Measurements from ENCODE around the gene CCND1. TPM values are rescaled to one million over a fixed set of nuclear protein-coding genes. Genes with fewer than 3 reads are reported as not detected.
A peak's percentile ranks its signal among the peaks of the same experiment; 100 is the strongest.

Gene CCND1
- total and polyA plus RNA-seq, 9 of the 15 experiments (the other 6 are each of a cell fraction or from before 2014, with no cell fraction given) = 0.04 to 23.3 (median 3.8) TPM

DNA sequence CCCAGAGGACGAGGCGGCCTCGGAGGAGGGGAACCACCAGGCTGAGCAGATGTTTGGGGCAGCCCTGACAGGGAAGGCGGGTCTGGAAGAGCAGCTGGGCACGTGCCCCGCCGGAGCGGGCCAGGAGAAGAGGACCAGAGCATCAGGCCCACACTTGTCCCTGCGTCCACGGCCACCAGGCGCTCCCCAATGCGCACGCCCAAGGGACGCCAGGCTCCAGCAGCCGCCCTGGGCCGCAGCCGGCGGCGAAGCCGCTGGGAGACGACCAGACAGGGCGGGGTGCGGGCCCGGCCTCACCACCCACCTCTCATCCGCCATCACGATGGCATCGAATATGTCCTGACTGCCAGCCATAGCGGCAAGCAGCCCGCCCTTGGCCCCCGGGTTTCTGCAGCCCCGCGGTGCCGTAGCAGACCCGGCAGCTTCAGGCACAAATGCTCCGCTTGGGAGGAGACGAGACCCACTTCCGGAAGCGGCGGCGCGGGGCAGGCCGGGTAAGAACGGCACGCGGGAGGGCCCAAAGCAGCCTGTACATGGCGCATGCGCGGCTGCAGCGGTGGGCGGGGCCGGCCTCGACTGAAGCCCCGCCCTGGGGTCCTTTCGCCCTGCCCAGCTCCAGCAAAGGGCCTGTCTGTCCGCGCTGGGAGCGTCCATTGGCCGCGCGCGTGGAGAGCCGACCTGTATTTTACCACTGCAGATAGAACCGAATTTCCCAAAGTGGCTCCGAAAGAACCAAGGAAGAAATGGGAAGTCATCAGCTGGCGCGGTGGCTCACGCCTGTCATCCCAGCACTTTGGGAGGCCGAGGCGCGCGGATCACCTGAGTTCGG lies 34.1 kb downstream of the CCND1 start, which contains the start of gene LTO1 (continued):
- TF ChIP-seq, protein P1, sequence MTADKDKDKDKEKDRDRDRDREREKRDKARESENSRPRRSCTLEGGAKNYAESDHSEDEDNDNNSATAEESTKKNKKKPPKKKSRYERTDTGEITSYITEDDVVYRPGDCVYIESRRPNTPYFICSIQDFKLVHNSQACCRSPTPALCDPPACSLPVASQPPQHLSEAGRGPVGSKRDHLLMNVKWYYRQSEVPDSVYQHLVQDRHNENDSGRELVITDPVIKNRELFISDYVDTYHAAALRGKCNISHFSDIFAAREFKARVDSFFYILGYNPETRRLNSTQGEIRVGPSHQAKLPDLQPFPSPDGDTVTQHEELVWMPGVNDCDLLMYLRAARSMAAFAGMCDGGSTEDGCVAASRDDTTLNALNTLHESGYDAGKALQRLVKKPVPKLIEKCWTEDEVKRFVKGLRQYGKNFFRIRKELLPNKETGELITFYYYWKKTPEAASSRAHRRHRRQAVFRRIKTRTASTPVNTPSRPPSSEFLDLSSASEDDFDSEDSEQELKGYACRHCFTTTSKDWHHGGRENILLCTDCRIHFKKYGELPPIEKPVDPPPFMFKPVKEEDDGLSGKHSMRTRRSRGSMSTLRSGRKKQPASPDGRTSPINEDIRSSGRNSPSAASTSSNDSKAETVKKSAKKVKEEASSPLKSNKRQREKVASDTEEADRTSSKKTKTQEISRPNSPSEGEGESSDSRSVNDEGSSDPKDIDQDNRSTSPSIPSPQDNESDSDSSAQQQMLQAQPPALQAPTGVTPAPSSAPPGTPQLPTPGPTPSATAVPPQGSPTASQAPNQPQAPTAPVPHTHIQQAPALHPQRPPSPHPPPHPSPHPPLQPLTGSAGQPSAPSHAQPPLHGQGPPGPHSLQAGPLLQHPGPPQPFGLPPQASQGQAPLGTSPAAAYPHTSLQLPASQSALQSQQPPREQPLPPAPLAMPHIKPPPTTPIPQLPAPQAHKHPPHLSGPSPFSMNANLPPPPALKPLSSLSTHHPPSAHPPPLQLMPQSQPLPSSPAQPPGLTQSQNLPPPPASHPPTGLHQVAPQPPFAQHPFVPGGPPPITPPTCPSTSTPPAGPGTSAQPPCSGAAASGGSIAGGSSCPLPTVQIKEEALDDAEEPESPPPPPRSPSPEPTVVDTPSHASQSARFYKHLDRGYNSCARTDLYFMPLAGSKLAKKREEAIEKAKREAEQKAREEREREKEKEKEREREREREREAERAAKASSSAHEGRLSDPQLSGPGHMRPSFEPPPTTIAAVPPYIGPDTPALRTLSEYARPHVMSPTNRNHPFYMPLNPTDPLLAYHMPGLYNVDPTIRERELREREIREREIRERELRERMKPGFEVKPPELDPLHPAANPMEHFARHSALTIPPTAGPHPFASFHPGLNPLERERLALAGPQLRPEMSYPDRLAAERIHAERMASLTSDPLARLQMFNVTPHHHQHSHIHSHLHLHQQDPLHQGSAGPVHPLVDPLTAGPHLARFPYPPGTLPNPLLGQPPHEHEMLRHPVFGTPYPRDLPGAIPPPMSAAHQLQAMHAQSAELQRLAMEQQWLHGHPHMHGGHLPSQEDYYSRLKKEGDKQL (CRISPR knock-in tag; IDR thresholded peaks at IDR 0.05; ENCODE audit: borderline replicate concordance) = no peak
- TF ChIP-seq ZNF589 (CRISPR knock-in tag; IDR thresholded peaks at IDR 0.05; ENCODE audit: low read depth) = 0 out of 2 replicates have a peak, but pooled peaks have one; percentile 15
- no peak for TF ChIP-seq PHTF2 (CRISPR knock-in tag; IDR thresholded peaks at IDR 0.05)
- TF ChIP-seq, protein P2, sequence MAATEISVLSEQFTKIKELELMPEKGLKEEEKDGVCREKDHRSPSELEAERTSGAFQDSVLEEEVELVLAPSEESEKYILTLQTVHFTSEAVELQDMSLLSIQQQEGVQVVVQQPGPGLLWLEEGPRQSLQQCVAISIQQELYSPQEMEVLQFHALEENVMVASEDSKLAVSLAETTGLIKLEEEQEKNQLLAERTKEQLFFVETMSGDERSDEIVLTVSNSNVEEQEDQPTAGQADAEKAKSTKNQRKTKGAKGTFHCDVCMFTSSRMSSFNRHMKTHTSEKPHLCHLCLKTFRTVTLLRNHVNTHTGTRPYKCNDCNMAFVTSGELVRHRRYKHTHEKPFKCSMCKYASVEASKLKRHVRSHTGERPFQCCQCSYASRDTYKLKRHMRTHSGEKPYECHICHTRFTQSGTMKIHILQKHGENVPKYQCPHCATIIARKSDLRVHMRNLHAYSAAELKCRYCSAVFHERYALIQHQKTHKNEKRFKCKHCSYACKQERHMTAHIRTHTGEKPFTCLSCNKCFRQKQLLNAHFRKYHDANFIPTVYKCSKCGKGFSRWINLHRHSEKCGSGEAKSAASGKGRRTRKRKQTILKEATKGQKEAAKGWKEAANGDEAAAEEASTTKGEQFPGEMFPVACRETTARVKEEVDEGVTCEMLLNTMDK (IDR thresholded peaks at IDR 0.05; ENCODE audit: borderline replicate concordance, insufficient read depth, low read depth, low read length, poor library complexity, severe bottlenecking) = no peak
- TF ChIP-seq BRF1 (IDR thresholded peaks at IDR 0.05; ENCODE audit: borderline replicate concordance, extremely low read depth, insufficient read length) = no peak
- no peak for TF ChIP-seq EWSR1 (IDR thresholded peaks at IDR 0.05; ENCODE audit: borderline replicate concordance, low read depth, partially characterized antibody)
- TF ChIP-seq MAZ (CRISPR knock-in tag; conservative IDR thresholded peaks at IDR 0.05 in 1 of 2, IDR thresholded peaks at IDR 0.05 in 1 of 2) = peak; percentile 58 to 83; a peak in 2 of 4 replicates
- TF ChIP-seq, protein P3, sequence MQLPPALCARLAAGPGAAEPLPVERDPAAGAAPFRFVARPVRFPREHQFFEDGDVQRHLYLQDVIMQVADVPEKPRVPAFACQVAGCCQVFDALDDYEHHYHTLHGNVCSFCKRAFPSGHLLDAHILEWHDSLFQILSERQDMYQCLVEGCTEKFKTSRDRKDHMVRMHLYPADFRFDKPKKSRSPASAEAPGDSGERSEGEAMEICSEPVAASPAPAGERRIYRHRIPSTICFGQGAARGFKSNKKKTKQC (CRISPR knock-in tag; IDR thresholded peaks at IDR 0.05) = peak; percentile 24; the same call in 1 of the 2 replicates
- TF ChIP-seq ELF1 (tag; IDR thresholded peaks at IDR 0.05) = peak; percentile 98
- TF ChIP-seq, protein P4, sequence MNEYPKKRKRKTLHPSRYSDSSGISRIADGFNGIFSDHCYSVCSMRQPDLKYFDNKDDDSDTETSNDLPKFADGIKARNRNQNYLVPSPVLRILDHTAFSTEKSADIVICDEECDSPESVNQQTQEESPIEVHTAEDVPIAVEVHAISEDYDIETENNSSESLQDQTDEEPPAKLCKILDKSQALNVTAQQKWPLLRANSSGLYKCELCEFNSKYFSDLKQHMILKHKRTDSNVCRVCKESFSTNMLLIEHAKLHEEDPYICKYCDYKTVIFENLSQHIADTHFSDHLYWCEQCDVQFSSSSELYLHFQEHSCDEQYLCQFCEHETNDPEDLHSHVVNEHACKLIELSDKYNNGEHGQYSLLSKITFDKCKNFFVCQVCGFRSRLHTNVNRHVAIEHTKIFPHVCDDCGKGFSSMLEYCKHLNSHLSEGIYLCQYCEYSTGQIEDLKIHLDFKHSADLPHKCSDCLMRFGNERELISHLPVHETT (CRISPR knock-in tag; conservative IDR thresholded peaks at IDR 0.05 in 1 of 2, IDR thresholded peaks at IDR 0.05 in 1 of 2) = 0 out of 4 replicates have a peak, but pooled peaks of 1 of the 2 experiments have one; percentile 8
- TF ChIP-seq NR3C1 (CRISPR knock-in tag; IDR thresholded peaks at IDR 0.05) = peak; percentile 26; the same call in 1 of the 2 replicates
